GM12873 (cell line): Measurements from ENCODE around the gene TMSB4X.

Experiments
- TF ChIP-seq, protein P1 (sequence below): IDR thresholded peaks from 2 replicates; pipeline ENCODE4 v1.5.1; 2012; ENCODE audit warnings: low read depth, mild to moderate bottlenecking, moderate library complexity, low read length, control low read depth; ENCODE audit not compliant: insufficient read depth; ENCODE audit errors: missing control alignments

Gene TMSB4X

DNA sequence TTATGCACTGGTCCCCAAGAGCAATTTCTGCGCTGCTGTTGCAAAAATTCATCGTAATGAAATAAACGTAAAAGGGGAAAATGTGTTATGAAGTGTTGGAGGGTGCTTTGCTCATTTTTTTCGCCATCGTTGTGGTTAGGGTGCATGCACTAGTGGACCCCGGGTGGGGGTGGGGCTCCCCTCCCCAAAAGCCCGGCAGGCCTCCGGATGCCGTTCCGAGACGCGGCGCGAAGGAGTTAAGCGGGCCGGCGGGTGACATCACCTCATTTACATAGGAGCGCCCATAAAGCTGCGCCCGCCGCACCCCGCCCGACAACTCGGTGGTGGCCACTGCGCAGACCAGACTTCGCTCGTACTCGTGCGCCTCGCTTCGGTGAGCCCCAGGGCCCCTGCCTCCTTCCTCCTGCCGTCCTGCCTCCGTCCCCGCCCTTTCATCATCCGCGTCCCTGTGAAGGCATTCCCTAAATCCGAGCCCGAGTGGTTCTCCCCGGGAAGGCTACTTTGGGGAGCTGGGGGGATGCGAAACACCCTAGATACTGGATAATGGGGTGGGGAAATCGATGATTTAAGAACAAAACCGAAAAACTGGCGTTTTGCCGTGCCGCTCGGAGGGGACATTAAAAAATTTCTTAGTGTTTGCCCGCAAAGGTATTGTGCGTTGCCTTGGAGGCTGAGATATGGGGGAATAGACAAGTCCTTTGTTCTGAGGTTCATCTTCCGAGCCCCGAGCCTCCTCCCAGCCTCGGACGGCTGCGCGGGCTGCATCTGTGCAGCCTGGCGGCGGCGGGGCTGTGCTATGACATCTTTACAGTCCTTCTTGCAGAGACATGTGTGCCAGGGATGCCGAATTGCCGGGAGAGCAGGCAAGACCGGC, at the start of gene TMSB4X:
TMSB4X (plus strand) TSS at position 315 of the 874 bp plus-strand sequence.
- TF ChIP-seq, protein P1, sequence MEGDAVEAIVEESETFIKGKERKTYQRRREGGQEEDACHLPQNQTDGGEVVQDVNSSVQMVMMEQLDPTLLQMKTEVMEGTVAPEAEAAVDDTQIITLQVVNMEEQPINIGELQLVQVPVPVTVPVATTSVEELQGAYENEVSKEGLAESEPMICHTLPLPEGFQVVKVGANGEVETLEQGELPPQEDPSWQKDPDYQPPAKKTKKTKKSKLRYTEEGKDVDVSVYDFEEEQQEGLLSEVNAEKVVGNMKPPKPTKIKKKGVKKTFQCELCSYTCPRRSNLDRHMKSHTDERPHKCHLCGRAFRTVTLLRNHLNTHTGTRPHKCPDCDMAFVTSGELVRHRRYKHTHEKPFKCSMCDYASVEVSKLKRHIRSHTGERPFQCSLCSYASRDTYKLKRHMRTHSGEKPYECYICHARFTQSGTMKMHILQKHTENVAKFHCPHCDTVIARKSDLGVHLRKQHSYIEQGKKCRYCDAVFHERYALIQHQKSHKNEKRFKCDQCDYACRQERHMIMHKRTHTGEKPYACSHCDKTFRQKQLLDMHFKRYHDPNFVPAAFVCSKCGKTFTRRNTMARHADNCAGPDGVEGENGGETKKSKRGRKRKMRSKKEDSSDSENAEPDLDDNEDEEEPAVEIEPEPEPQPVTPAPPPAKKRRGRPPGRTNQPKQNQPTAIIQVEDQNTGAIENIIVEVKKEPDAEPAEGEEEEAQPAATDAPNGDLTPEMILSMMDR, result no peak

DNA sequence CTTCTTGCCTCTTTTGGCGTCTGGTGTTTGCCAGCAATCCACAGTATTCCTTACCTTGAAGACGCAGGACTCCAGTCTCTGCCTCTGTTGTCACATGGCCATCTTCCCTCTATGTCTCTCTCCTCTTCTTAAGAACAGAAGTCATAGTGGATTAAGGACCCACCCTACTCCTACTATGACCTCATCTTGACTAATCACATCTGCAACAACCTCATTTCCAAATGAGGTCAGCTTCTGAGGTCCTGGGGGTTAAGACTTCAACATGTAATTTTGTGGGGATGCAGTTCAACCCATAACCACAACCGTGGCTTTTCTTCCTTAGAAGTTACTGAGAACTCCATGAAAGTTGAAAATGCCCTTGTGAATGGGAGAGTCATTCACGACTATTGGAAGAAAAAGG, 45.2 kb upstream of the TMSB4X start:
- TF ChIP-seq, protein P1, result no peak

DNA sequence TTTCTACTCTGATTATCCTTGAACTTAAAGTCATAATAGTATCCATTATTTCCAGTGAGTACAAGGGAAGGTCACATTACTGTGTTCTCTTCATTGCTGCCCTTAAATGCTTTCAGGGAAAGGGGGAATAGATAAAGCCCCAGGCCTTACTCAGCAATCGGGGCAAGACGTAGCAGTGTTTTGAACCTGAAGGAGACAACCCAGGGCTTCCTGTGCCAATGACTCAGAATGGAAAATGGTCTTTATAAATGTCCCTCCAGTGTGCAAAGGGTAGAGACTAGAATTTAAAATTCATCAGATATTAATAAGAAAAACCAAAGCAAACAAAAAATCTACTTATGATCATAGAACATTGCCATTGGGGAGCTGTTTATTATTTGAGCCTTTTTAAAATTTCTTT, 44.8 kb upstream of the TMSB4X start:
- TF ChIP-seq, protein P1, result no peak

DNA sequence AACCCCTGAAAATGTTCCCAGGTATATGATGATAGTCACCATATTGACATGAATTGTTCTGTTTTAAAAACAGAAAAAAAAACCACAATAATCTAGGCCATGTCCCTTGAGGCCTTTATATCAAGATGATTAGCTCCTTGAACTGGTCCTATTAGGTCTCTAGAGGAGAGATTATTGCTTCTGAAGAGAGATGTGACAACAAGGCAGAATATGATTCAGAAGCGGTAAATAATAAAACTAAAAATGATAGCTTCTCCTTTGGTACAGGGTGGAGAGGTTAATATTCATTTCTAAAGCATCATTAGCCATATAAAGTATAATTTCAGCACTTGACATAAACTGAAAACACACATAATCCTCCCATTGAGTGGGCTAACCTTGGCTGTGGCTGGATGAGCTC, 42.7 kb upstream of the TMSB4X start:
- TF ChIP-seq, protein P1, result no peak

DNA sequence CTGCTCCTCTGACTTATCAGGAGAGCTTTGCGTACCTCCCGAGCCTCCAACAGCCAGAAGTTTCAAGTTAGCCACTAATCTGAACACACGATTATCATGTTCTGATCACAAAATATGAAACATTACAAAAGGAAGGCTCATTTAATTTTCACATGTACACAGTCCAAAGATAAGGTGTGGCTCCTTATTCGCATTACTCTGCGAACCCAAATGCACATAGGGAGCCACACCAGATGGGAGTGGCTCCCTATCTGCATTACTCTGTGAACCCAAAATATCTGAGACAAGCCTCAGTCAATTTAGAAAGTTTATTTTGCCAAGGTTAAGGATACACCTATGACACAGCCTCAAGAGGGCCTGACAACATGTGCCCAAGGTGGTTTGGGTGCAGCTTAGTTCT, 40.1 kb upstream of the TMSB4X start:
- TF ChIP-seq, protein P1, result no peak

DNA sequence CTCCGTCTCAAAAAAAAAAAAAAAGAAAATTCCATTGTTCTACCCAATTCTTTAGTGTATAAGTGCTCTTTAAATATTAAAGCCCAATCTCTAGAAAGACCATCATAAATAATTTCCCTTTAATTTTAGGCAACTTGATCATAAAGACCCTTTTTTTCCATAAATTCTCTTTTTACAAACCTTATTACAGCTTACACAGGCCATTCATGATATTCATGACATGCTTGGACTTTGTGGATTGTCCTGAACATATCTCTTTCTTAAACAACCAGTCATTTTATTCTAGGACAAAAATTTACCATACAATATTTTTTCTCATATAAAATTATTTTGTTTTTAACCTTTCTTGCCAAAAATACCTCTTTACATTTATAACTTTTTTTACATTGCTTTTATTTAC, 38.0 kb upstream of the TMSB4X start:
- TF ChIP-seq, protein P1, result no peak

DNA sequence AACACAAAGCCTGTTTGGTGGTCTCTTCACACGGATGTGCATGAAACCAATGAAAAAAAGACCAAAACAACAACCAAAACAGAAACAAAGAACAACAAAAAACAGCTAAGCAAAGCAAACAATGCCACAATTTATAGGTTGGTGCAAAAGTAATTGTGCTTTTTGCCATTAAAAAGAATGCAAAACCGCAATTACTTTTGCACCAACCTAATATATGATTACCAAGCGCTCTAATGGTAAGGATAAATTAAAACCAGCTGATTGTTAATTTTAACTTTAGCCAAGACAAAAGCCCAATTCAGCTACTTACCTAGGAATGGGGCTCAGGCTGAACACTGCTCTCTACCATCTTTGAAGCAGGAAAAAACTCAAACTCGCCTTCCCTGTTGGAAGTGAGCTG, 29.4 kb upstream of the TMSB4X start:
- TF ChIP-seq, protein P1, result no peak
